Kidney capillary endothelial cell (primary cell): ENCODE results near the gene CARNS1.
"Not testable (repeated sequence)": the region's sequence is repeated elsewhere in the genome, so short reads cannot be mapped to it uniquely, and the experiment has no call there.

ENCODE experiments used
- DNase-seq: peaks from one replicate; pipeline ENCODE4 v3.0.0-alpha.2; 2018; ENCODE audit warnings: low spot score

The CARNS1 gene

GRCh38 chr11:67465530-67465929, 50.1 kb downstream of the CARNS1 start:
- DNase-seq: not testable (repeated sequence)

DNA sequence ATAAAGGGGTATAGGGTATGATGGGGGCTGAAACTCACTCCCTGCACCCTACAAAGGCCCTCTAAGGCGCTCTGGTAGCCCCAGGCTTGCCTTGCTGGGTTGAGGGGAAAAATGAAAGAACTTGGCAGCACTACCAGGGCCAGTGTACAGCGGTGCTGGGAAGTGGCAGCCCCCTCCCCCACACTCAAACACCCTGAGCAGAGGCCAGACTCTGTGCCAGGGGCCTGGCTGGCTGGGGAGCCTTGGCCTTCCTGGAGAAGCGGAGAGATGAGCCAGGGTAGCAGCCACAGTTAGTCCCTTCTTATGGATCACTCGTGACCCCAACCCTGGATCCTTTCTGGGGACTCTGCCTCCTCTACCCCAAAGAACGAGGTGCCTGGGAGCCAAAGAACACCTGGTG, 50.9 kb downstream of the CARNS1 start:
- DNase-seq: no peak

DNA sequence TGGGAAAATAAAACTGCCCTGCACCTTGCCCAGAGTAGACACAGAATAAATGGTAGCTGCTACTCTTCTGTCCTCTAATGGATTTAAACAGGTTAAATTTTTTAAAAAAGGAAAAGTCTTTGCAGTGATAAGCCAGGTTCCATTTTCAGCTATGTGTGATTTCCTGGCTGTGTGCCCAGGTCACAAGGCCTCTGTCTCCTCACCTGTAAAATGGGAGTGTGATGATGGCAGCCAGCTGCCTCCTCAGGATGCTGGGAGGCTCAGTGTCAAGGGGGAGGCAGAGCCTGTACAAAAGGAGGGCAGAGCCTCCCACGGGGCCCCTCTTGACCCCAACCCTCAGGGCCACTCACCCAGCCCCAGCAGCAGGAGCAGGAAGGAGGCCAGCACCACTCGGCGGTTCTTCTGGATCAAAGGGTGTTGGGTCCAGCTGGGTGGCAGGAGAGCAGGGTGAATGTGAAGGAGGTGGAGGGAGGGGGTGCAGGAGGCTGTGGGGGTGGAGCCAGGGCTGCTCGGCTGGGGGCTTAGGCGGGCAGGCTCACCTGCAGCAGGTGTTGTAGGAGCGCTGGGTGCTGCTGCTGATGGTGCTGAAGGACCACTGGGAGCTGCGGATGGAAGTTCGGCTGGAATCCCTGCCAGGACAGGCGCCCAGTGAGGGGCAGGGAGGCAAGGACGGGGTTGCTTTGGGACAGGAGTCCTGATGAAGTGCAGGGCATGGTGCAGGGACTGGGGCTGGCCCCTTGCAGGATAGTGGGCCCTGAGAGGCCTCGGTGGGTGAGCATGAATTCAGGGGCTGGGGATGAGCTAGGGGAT, 51.7 kb downstream of the CARNS1 start:
- no peak for DNase-seq

DNA sequence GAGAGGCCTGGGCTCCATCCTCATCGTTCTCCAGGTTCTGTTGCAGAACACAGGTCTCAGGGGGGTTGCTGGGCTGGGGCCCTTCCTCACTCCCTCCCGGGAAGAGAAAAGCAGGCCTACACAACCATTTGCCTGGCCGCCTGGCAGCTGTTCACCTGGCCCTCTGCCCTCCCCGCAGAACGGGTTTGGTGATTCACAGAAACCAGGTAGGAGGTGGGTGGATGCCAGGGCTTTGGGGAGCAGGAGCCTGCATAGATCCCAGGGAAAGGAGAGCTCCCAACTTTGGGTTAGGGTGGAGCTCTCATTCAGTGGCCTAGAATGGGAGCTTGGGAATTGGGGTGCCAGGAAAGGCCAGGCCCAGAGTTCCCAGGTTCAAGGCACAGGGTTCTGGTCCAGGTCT, 52.6 kb downstream of the CARNS1 start:
- DNase-seq: no peak

DNA sequence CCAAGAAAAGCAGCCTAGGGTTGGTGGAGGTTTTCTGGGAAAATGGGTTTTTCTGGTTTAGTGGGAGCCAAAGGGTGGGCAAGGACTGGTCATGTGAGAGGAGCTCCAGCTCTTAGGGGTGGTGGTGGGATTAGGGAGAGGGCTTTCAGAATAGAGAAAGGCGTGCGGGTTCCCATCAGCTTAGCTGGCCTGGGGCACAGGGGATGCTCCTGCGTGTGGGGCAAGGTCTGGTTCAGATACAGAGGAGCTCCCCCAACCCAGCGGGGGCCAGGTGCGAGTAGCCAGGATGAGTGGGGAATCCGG, 52.9 kb downstream of the CARNS1 start:
- no peak for DNase-seq

- DNase-seq: peak; percentile 87
Observed at GRCh38 chr11:67468759-67469507, 53.5 kb downstream of the CARNS1 start, which contains the start of gene TMEM134. Gene TMEM134 (minus strand): TSS chr11:67469251. CDS start chr11:67469192, 59 bp downstream.

GRCh38 chr11:67469508-67469811, 54.0 kb downstream of the CARNS1 start:
- DNase-seq: no peak

GRCh38 chr11:67470337-67471002, 55.0 kb downstream of the CARNS1 start:
- no peak for DNase-seq

DNA sequence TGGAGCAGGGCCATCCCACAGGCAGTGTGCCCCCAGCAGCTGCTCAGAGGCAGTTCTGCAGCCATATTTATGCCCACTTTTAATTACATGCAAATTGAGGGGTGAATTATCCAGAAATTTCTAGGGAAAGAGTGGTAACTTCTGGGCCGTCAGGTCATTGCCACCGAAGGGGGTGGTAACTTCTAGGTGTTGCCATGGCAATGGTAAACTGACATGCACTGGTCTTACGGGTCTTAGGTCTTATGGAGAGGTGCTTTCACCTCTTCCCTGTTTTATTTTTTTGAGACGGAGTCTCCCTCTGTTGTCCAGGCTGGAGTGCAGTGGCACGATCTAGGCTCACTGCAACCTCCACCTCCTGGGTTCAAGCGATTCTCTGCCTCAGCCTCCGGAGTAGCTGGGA, 57.4 kb downstream of the CARNS1 start:
- DNase-seq: no peak
